HUES6 (cell line): ENCODE measurements around the gene UBE2V1.
"Not testable (repeated sequence)": the region's sequence is repeated elsewhere in the genome, so short reads cannot be mapped to it uniquely, and the experiment has no call there.

Experiments used
- H3K27ac ChIP-seq: 2 replicates; pipeline ENCODE4 v1.7.0; 2013; ENCODE audit warnings: low read depth, mild to moderate bottlenecking, low read length, inconsistent platforms
- H3K27me3 ChIP-seq: 2 replicates; pipeline ENCODE4 v1.6.1; 2013; ENCODE audit warnings: low read length; ENCODE audit not compliant: control insufficient read depth, insufficient read depth
- H3K36me3 ChIP-seq: 2 replicates; pipeline ENCODE4 v1.6.1; 2013; ENCODE audit warnings: low read length; ENCODE audit not compliant: control insufficient read depth, insufficient read depth
- H3K4me1 ChIP-seq: 2 replicates; pipeline ENCODE4 v1.6.1; 2013; ENCODE audit warnings: low read length; ENCODE audit not compliant: control insufficient read depth, insufficient read depth
- H3K4me3 ChIP-seq: 2 replicates; pipeline ENCODE4 v1.5.1; 2013; ENCODE audit warnings: low read depth, low read length
- H3K9ac ChIP-seq: one replicate; pipeline ENCODE4 v1.6.1; 2013; ENCODE audit warnings: mild to moderate bottlenecking, low read length
- H3K9me3 ChIP-seq: 2 replicates; pipeline ENCODE4 v1.6.1; 2013; ENCODE audit warnings: low read depth, low read length; ENCODE audit not compliant: control insufficient read depth, insufficient read depth

The UBE2V1 gene

GRCh38 chr20:50070361-50070760, 42.6 kb downstream of the UBE2V1 start:
- H3K9me3 ChIP-seq = no peaks in the 10 kb centered on the region
- H3K4me3 ChIP-seq = no peak overlapping the region
- no peak overlapping the region for H3K27ac ChIP-seq
- H3K27me3 ChIP-seq = no peaks in the 10 kb centered on the region
- peaks cover 8% of the 10 kb centered on the region; the same call in 1 of the 2 replicates for H3K4me1 ChIP-seq
- no peaks in the 10 kb centered on the region for H3K36me3 ChIP-seq
- no peak overlapping the region for H3K9ac ChIP-seq

GRCh38 chr20:50068041-50068651, 44.8 kb downstream of the UBE2V1 start:
- Histone ChIP-seq H3K4me3 (no peak overlapping the region), H3K36me3 (no peaks in the 10 kb centered on the region), H3K9me3 (no peaks in the 10 kb centered on the region), H3K4me1 (peaks cover 14% of the 10 kb centered on the region; the same call in 1 of the 2 replicates), H3K27me3 (no peaks in the 10 kb centered on the region), H3K9ac (no peak overlapping the region), H3K27ac (no peak overlapping the region)

GRCh38 chr20:50067461-50067860, 45.5 kb downstream of the UBE2V1 start:
- Histone ChIP-seq H3K4me3 (no peak overlapping the region), H3K9me3 (no peaks in the 10 kb centered on the region), H3K4me1 (peaks cover 14% of the 10 kb centered on the region; the same call in 1 of the 2 replicates), H3K27me3 (no peaks in the 10 kb centered on the region), H3K9ac (no peak overlapping the region), H3K27ac (no peak overlapping the region), H3K36me3 (no peaks in the 10 kb centered on the region)

GRCh38 chr20:50067018-50067417, 45.9 kb downstream of the UBE2V1 start:
- no peaks in the 10 kb centered on the region for H3K9me3 ChIP-seq
- H3K27me3 ChIP-seq = no peaks in the 10 kb centered on the region
- H3K9ac ChIP-seq = no peak overlapping the region
- H3K4me1 ChIP-seq = peaks cover 14% of the 10 kb centered on the region; the same call in 1 of the 2 replicates
- no peaks in the 10 kb centered on the region for H3K36me3 ChIP-seq
- no peak overlapping the region for H3K27ac ChIP-seq
- no peak overlapping the region for H3K4me3 ChIP-seq

- Histone ChIP-seq H3K4me1 (peaks cover 14% of the 10 kb centered on the region; the same call in 1 of the 2 replicates), H3K9me3 (no peaks in the 10 kb centered on the region), H3K27ac (no peak overlapping the region), H3K4me3 (no peak overlapping the region), H3K9ac (no peak overlapping the region), H3K27me3 (no peaks in the 10 kb centered on the region), H3K36me3 (no peaks in the 10 kb centered on the region)
Observed at GRCh38 chr20:50066161-50066834, 46.7 kb downstream of the UBE2V1 start.

- no peak overlapping the region for H3K9ac ChIP-seq
- H3K36me3 ChIP-seq = no peaks in the 10 kb centered on the region
- H3K4me1 ChIP-seq = peaks cover 14% of the 10 kb centered on the region; the same call in 1 of the 2 replicates
- H3K4me3 ChIP-seq = no peak overlapping the region
- H3K27ac ChIP-seq = no peak overlapping the region
- no peaks in the 10 kb centered on the region for H3K9me3 ChIP-seq
- no peaks in the 10 kb centered on the region for H3K27me3 ChIP-seq
Observed at GRCh38 chr20:50065325-50065615, 47.7 kb downstream of the UBE2V1 start.

- peaks cover 14% of the 10 kb centered on the region; the same call in 1 of the 2 replicates for H3K4me1 ChIP-seq
- not testable (repeated sequence) for H3K27ac ChIP-seq, H3K36me3 ChIP-seq, H3K9ac ChIP-seq, H3K27me3 ChIP-seq, H3K4me3 ChIP-seq, H3K9me3 ChIP-seq
Observed at GRCh38 chr20:50063763-50064162, 49.2 kb downstream of the UBE2V1 start.

GRCh38 chr20:50062006-50062838, 50.7 kb downstream of the UBE2V1 start:
- Histone ChIP-seq H3K4me3 (no peak overlapping the region), H3K9ac (no peak overlapping the region), H3K27me3 (no peaks in the 10 kb centered on the region), H3K9me3 (no peaks in the 10 kb centered on the region), H3K27ac (no peak overlapping the region), H3K4me1 (peaks cover 13% of the 10 kb centered on the region; the same call in 1 of the 2 replicates), H3K36me3 (no peaks in the 10 kb centered on the region)

GRCh38 chr20:50061151-50062005, 51.6 kb downstream of the UBE2V1 start:
- Histone ChIP-seq H3K36me3 (no peaks in the 10 kb centered on the region), H3K4me3 (no peak overlapping the region)

GRCh38 chr20:50058662-50059402, 54.1 kb downstream of the UBE2V1 start:
- Histone ChIP-seq H3K4me3 (no peak overlapping the region), H3K27ac (no peak overlapping the region), H3K36me3 (no peaks in the 10 kb centered on the region), H3K9me3 (no peaks in the 10 kb centered on the region), H3K4me1 (peaks cover 10% of the 10 kb centered on the region; the same call in 1 of the 2 replicates), H3K27me3 (no peaks in the 10 kb centered on the region), H3K9ac (no peak overlapping the region)

More at GRCh38 chr20:50061151-50062005, 51.6 kb downstream of the UBE2V1 start:
- no peaks in the 10 kb centered on the region for H3K9me3 ChIP-seq
- no peaks in the 10 kb centered on the region for H3K27me3 ChIP-seq
- peaks cover 6% of the 10 kb centered on the region; the same call in 1 of the 2 replicates for H3K4me1 ChIP-seq
- no peak overlapping the region for H3K27ac ChIP-seq
- H3K9ac ChIP-seq = no peak overlapping the region
